Thoracic aorta (tissue), 2 donors: ENCODE results near the gene FOCAD. TPM values are rescaled to one million over a fixed set of nuclear protein-coding genes. Genes with fewer than 3 reads are reported as not detected.

Experiments
- ATAC-seq: fragments of 150-250 bp; one replicate; pipeline ENCODE4 v1.8.0; 2017; ENCODE audit warnings: low read depth; ENCODE audit not compliant: insufficient number of reproducible peaks, low FRiP score
- DNase-seq: peaks from one replicate; pipeline ENCODE4 v3.0.0-alpha.2; 2020; ENCODE audit warnings: low spot score
- H3K27ac ChIP-seq, 2 donors: fragments of 200-600 bp; sonication (generic); 1 replicate in 1 of 2; 2 replicates in 1 of 2; pipeline ENCODE4 v1.5.1; 2016; ENCODE audit warnings: mild to moderate bottlenecking in 2 of 2, moderate library complexity in 2 of 2
- H3K27me3 ChIP-seq: fragments of 200-600 bp; sonication (generic); replicated peaks from 2 replicates; pipeline ENCODE4 v1.6.0; 2016; ENCODE audit warnings: mild to moderate bottlenecking; ENCODE audit not compliant: insufficient read depth
- H3K36me3 ChIP-seq: fragments of 200-600 bp; sonication (generic); one replicate; pipeline ENCODE4 v1.5.1; 2016
- H3K4me1 ChIP-seq, 2 donors: fragments of 200-600 bp; sonication (generic); 1 replicate in 1 of 2; 2 replicates in 1 of 2; pipeline versions ENCODE4 v1.5.1 to v1.6.0; 2016; ENCODE audit warnings: low read depth in 2 of 2, mild to moderate bottlenecking in 1 of 2; ENCODE audit not compliant: control insufficient read depth in 1 of 2
- H3K4me3 ChIP-seq: fragments of 200-600 bp; sonication (generic); 2 replicates; pipeline ENCODE4 v1.5.1; 2016; ENCODE audit warnings: mild to moderate bottlenecking
- H3K9me3 ChIP-seq: fragments of 200-600 bp; sonication (generic); 2 replicates; pipeline ENCODE4 v1.5.1; 2016
- total RNA-seq, 2 donors: library from RNA; depleted of rRNA; stranded (reverse); fragments of >200 nt; gene quantifications; one replicate each; pipeline versions ENCODE4 v1.1.0 to v1.2.3, GENCODE V29; 2016
- TF ChIP-seq, protein P1 (sequence below): fragments of 200-600 bp; sonication (generic); IDR thresholded peaks from one replicate; pipeline ENCODE4 v1.5.1; 2019; ENCODE audit warnings: antibody characterized with exemption

Gene FOCAD
- total RNA-seq, 2 donors from 2014 or later: 33.1 to 45.9 TPM

DNA sequence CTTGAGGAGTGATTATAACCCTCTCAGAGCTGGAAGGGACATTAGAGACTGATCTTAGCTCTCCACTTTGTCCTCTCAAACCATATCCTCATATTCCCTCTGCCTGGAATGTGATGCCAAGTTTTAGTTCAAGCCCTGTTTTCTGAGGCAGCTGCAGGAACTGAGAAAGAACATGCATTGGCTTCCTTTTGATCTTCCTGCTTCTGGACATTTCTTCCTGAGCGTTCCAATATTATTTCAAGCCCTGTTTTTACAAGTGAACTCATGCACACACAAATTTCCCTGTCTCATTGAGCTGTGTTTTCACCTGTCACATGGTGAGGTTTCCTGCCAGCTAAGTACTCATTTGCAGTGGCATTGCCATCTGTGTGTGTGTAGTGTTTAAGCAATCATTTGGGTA, 17.0 kb downstream of the FOCAD start:
- Histone ChIP-seq H3K9me3 (no peaks in the 10 kb centered on the region), H3K27me3 (no peaks in the 10 kb centered on the region), H3K4me3 (no peak overlapping the region), H3K27ac (no peak overlapping the region), H3K4me1 (peaks cover 9 to 17% of the 10 kb centered on the region in 2 donors), H3K36me3 (no peaks in the 10 kb centered on the region)
- DNase-seq (no peak), ATAC-seq (no peak)
- TF ChIP-seq, protein P1, sequence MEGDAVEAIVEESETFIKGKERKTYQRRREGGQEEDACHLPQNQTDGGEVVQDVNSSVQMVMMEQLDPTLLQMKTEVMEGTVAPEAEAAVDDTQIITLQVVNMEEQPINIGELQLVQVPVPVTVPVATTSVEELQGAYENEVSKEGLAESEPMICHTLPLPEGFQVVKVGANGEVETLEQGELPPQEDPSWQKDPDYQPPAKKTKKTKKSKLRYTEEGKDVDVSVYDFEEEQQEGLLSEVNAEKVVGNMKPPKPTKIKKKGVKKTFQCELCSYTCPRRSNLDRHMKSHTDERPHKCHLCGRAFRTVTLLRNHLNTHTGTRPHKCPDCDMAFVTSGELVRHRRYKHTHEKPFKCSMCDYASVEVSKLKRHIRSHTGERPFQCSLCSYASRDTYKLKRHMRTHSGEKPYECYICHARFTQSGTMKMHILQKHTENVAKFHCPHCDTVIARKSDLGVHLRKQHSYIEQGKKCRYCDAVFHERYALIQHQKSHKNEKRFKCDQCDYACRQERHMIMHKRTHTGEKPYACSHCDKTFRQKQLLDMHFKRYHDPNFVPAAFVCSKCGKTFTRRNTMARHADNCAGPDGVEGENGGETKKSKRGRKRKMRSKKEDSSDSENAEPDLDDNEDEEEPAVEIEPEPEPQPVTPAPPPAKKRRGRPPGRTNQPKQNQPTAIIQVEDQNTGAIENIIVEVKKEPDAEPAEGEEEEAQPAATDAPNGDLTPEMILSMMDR: no peak

DNA sequence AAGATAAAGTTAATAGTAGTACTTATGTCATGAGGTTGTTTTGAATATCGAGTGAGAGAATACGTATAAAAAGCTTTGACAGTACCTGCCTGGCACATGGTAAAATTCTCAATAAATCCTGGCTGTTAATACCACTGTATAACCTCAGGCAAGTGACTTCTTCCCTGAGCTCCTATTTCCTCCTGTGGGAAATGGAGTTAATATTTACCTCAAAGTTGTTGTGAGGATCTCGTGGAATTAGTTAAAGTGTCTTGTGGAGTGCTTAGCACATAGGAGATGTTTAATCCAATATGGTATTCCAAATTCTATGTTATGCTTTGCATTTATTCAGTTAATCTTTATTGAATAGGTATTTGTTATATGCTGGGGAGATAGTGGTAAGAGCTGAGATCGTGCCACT, 18.5 kb downstream of the FOCAD start:
- no peaks in the 10 kb centered on the region for H3K27me3 ChIP-seq
- ATAC-seq (no peak), DNase-seq (no peak)
- H3K4me1 ChIP-seq: peaks cover 9 to 21% of the 10 kb centered on the region in 2 donors
- H3K9me3 ChIP-seq: no peaks in the 10 kb centered on the region
- no peaks in the 10 kb centered on the region for H3K36me3 ChIP-seq
- TF ChIP-seq, protein P1: no peak
- no peak overlapping the region for H3K4me3 ChIP-seq
- H3K27ac ChIP-seq: no peak overlapping the region

DNA sequence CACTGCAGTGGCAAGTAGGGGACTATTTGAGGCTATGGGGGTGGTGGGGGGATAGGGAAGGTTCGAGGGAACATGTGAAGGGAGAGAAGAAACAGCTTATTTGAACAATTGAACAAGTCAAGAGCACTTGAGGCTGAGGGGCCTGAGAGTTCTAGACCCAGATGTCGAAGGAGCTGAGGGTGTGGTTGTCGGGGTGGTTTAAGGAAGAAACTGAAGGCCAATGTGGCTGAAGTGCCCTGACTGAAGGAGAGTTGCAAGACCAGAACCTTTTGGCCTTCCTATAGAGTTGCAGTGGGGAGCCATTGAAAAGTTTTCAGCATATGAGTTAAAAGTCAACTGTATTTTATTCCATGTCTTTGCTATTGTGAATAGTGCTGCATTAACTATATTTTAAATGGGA, 19.1 kb downstream of the FOCAD start:
- TF ChIP-seq, protein P1: no peak
- DNase-seq: no peak
- Histone ChIP-seq H3K4me3 (no peak overlapping the region), H3K9me3 (no peaks in the 10 kb centered on the region), H3K36me3 (no peaks in the 10 kb centered on the region), H3K4me1 (peaks cover 9 to 21% of the 10 kb centered on the region in 2 donors), H3K27ac (no peak overlapping the region), H3K27me3 (no peaks in the 10 kb centered on the region)
- no peak for ATAC-seq

DNA sequence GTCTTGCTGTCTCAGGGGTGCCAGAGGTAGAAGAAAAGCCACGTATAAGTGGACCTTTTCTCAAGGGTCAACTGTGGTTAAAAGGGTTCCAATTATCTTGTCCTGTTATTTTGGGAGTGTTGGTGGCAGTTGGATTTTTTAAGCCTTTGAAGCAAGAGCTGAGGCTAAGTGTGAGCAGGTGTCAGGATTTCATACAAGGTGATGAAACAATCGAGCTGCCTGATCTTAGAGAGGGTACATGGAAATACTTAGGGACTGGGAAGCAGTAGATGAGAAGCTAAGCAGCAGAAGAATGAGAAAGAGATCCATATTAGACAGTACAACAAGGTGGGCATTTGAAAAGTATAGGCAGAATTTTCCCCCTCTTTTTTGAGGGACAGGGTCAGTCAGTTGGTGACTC, 23.6 kb downstream of the FOCAD start:
- no peak for DNase-seq
- no peak for ATAC-seq

DNA sequence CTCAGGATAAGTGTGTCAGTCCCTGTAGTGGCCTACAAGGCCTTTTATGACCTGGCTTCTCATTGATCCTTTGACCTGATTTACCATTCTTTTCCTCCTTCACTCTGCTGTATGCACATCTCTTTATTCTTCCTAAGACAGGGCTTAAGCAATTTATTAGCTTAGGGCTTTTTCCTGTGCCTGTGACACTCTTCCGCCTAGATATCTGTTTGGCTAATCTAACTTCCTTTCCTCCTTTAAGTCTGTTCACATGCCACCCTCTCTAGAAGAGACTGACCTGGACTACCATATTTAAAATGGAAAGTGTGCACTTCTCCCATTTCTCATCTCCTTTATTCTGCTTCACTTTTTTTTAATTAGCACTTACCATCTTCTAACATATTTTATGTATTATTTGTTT, 29.1 kb downstream of the FOCAD start:
- no peaks in the 10 kb centered on the region for H3K36me3 ChIP-seq
- DNase-seq (no peak), ATAC-seq (no peak)
- no peak overlapping the region for H3K27ac ChIP-seq
- no peaks in the 10 kb centered on the region for H3K27me3 ChIP-seq
- H3K4me1 ChIP-seq: peaks cover 0 to 7% of the 10 kb centered on the region in 2 donors
- H3K9me3 ChIP-seq: no peaks in the 10 kb centered on the region
- TF ChIP-seq, protein P1: no peak
- no peak overlapping the region for H3K4me3 ChIP-seq

More for the DNA sequence above, 23.6 kb downstream of the FOCAD start:
- peaks cover 0 to 5% of the 10 kb centered on the region in 2 donors for H3K4me1 ChIP-seq
- TF ChIP-seq, protein P1: no peak
- no peak overlapping the region for H3K4me3 ChIP-seq
- H3K27me3 ChIP-seq: no peaks in the 10 kb centered on the region
- H3K36me3 ChIP-seq: no peaks in the 10 kb centered on the region
- no peaks in the 10 kb centered on the region for H3K9me3 ChIP-seq
- H3K27ac ChIP-seq: no peak overlapping the region
